ENCODE results near the gene RPLP2.

Gene RPLP2

GRCh38 chr11:824292-824880 lies 14.6 kb downstream of the RPLP2 start:
- DNase-seq (ENCODE audit: low spot score), result peak; percentile 74

GRCh38 chr11:824942-825341 lies 15.2 kb downstream of the RPLP2 start:
- no peak for DNase-seq (ENCODE audit: low spot score)

GRCh38 chr11:825366-826226 lies 15.8 kb downstream of the RPLP2 start:
- DNase-seq (ENCODE audit: low spot score), result no peak

GRCh38 chr11:826227-826621 lies 16.5 kb downstream of the RPLP2 start:
- no peak for DNase-seq (ENCODE audit: low spot score)

GRCh38 chr11:826836-827145 lies 17.0 kb downstream of the RPLP2 start:
- DNase-seq (ENCODE audit: low spot score), result no peak

- no peak for DNase-seq (ENCODE audit: low spot score)
These were observed 17.6 kb downstream of the RPLP2 start for GRCh38 chr11:827146-827896.

- DNase-seq (ENCODE audit: low spot score), result no peak
These were observed 18.1 kb downstream of the RPLP2 start, which contains the start of gene CRACR2B for GRCh38 chr11:827897-828192. Gene CRACR2B, plus strand, starts transcription at chr11:827919. Its CDS starts 689 bp downstream, at chr11:828608.

GRCh38 chr11:828506-829175 lies 18.9 kb downstream of the RPLP2 start:
- no peak for DNase-seq (ENCODE audit: low spot score)

GRCh38 chr11:829176-829846 lies 19.5 kb downstream of the RPLP2 start:
- no peak for DNase-seq (ENCODE audit: low spot score)

- no peak for DNase-seq (ENCODE audit: low spot score)
These were observed 20.1 kb downstream of the RPLP2 start for GRCh38 chr11:829847-830294.

GRCh38 chr11:830295-831117 lies 20.7 kb downstream of the RPLP2 start:
- DNase-seq (ENCODE audit: low spot score), result no peak

GRCh38 chr11:831118-831864 lies 21.5 kb downstream of the RPLP2 start:
- no peak for DNase-seq (ENCODE audit: low spot score)

GRCh38 chr11:831961-832528 lies 22.3 kb downstream of the RPLP2 start:
- DNase-seq (ENCODE audit: low spot score), result no peak

- DNase-seq (ENCODE audit: low spot score), result no peak
These were observed 22.9 kb downstream of the RPLP2 start, which contains the start of gene CD151 for GRCh38 chr11:832529-833113. Gene CD151, plus strand, starts transcription at chr11:832952. Its CDS starts 3,118 bp downstream, at chr11:836070.

GRCh38 chr11:833114-833791 lies 23.5 kb downstream of the RPLP2 start:
- no peak for DNase-seq (ENCODE audit: low spot score)

- DNase-seq (ENCODE audit: low spot score), result no peak
These were observed 24.1 kb downstream of the RPLP2 start for GRCh38 chr11:833849-834311.

- peak; percentile 56 for DNase-seq (ENCODE audit: low spot score)
These were observed 24.9 kb downstream of the RPLP2 start for GRCh38 chr11:834371-835316.

- no peak for DNase-seq (ENCODE audit: low spot score)
These were observed 26.5 kb downstream of the RPLP2 start for GRCh38 chr11:836274-836673.
